NCI-H460 (cell line): Measurements from ENCODE around the gene ANKRD13D. TPM values are rescaled to one million over a fixed set of nuclear protein-coding genes. Genes with fewer than 3 reads are reported as not detected.

Source experiments
- DNase-seq: peaks from one replicate; pipeline ENCODE4 v3.0.0-alpha.2; 2016; ENCODE audit warnings: low read depth; ENCODE audit errors: extremely low read depth
- total RNA-seq: library from RNA; depleted of rRNA; stranded (reverse); fragments of >200 nt; shearing (Covaris generic); gene quantifications from 2 replicates; pipeline ENCODE4 v1.2.3, GENCODE V29; 2014

ANKRD13D gene
- total RNA-seq, 1 experiment from 2014 or later = 21.2 TPM

DNA sequence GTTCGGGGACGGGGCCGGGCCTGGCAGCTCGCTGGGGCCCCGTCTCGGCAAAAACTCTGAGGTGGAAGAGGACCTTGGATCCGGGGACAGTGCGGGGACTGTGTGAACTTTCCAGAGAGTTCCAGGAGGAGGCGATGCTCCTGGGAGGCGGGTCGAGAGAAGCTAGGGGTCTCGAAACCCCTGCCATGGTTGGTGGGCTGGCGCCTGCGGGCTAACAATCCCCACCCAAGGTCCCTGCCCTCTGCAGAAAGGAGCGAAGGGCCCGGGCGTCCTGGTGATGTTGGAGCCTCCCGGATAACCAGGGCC is 27.5 kb upstream of the ANKRD13D start:
- DNase-seq = no peak

DNA sequence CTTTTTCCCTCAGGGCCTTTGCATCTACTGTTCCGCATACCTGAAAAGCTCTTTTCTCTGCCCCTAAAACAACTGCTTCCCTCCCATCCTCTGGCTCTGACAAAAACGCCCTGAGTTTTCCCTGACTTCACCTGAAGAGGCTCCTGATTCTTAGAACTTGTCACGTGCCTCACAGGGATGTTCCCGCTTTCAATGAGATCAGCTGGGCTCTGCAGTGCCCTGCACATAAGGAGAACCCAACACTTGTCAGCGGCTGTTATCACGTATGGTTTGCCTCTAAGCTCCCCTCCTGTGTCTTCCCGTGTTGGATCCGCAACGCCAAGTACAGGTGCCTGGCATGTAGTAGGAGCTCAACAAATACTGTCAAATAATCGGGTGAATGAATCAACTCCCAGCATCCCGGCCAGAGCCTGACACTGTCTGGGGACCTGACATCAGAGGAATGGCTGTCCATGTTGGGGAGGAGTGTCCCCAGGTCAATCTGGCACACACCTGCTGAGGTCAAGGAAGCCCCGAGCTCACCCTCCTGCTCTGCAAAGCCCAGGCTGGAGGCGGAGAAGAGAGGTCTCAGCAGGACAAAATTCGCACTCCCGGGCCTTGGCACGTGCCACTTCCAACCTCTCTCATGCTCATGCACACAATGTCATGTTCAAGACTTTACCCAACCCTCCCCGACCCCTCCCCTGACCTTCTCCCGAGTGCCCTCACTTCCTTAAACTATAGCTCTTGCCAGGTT is 27.0 kb upstream of the ANKRD13D start:
- DNase-seq = no peak

DNA sequence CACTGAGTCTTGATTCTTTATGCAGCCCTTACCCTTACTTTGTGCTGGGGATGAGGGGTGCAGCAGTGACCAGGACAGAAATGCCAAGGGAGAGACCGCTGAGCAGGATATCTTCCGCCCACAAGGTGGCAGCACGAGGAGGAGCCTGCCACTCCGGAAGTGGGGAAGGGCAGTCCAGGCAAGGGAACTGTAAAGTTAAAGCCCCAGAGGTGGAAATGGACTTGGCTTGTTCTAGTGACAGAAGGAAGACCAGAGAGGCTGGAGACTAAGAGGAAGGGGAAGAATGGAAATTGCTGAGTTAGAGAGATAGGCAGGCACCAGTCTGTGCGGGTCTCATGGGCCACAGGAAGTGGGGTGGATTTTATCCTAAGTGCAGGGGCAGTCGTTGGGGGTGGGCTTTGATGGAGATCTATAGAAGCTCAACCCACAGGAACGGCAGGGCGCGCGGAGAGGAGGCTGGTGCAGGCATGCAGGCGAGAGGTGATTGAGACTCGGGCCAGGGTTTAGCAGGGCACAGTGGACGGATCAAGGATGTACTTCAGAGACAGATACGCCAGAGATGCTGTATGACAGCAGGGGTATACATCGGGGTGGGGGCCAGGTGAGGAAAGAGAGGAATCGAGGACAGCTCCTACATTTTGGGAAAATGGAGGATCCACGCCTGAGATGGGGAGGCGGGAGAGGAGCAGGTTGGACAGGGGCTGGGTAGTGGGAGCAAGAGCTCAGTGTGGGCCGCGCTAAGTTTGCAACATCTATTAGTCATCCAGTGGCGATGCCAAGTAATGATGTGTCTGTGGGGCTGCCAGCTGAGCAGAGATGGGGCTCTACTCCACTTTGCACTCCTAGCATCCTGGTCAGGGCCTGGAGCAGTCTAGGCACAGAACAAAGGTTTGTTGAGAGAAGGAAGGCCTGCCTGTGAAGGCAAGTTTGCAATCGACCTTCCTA is 26.1 kb upstream of the ANKRD13D start:
- DNase-seq = no peak

DNA sequence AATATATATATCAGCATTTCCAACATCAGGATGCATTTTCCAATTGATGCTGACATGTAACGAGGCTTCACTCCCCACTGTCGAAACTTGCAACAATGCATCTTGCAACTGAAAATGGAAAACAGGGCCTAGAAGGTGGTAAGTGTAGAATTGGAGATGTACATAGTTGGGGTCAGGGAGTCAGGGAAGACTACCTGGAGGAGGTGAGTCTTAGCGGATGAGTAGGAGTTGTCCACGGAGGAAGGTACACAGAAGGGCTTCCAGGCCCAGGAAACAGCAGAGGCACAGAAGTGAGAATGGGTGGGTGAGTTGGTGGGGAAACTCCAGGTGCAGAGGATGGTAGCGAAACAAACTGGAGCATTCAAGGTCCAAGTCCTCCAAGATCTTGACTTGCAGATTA is 24.8 kb upstream of the ANKRD13D start:
- DNase-seq = no peak

DNA sequence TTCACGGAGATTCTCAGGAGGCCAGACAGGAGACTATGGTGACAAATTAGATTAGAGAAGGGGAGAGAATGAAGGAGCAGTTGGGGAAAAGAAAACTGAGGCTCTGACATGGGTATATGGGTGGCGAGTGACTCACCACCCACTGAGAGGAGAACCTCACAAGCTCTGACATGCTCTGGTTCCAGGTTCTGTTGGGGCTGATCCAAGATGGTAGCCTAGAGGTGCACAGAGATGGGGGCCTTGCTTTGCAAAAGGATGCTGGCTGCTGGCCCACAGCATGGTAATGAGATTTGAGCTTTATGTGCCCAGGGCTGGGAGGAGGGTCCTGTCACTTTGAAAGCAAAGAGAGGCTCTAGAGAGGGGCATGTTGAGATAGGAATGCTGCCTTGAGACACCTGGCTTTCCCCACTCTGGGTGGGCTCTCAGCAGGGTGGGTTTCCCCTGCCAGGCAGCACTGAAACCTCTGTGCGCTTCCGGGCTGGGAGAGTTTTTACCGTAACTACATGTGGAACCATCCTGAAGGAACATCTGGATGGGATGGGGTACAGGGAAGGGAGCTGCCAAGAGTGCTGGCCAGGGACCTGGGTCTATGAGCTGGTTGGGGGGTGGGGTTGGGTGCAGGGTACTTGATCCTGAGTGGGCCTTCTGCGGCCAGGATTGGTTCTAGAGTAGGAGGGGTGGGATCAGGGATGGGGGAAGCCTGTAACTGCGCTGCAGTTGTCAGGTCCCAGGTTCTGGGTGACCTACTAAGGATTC is 24.0 kb upstream of the ANKRD13D start:
- no peak for DNase-seq

DNA sequence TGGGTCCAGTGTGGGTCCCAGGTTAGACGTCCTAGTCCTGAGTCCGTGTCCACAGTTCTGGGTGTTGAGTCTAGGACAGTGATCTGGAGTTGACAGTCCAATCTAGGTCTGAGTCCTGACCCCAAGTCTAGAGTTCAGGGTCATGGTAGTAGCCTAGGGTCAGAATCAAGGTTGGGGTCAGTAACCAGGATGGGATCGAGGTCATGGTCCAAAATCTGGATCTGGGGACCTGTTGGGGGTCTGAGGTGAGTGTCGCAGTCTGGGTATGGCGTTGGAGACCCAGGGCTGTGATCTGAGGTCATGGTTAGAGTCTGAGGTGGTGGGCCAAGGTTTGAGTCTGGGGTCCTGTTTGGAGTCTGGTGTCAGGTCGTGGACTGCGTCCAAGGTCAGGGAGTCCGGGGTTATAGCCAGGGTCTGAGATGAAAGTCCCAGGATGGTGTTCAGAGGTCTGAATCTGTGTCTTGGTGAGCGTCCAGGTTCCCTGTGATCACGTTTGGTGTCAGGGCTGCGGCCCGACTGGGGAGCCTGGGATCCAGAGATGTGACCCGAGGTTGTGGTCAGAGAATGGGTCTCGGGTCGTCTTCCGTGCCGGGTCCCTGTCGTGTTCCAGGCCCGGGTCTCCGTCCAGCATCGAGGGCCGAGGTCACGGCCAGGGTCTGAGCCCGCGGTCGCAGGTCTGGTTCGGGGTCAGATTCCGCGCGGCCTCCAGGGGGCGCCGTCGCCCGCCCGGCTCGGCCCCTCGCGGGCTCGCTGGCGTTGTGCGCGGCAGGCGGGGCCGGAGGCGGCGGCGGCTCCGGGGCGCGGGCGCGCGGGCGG is 23.3 kb upstream of the ANKRD13D start:
- DNase-seq = peak; percentile 46

DNA sequence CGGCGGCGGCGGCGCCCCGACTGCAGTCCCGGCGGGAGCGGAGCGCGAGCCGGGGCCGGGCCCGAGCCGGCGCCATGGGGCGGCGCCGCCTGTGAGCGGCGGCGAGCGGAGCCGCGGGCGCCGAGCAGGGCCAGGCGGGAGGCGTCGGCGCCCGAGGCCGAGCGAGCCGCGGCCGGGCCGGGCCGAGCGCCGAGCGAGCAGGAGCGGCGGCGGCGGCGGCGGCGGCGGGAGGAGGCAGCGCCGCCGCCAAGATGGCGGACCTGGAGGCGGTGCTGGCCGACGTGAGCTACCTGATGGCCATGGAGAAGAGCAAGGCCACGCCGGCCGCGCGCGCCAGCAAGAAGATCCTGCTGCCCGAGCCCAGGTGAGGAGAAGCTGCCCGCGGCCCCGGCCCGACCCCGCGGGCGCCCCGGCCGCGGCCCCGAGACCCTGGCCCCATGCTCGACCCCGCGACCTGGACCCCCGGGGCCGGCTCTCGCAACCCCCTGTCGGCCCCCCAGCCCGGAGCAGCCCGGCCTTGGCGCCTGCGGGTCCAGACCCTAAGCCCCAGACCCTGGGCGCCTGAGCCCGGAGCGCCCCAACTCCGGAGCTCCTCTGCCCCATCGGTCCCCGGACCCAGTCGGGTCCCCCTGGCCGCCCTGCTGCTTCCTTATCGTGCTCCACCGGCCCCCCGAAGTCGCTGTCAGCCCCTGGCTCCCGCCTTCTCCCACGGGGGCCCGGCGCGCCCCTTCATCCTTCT is 22.5 kb upstream of the ANKRD13D start, which contains the start of gene GRK2:
Gene GRK2 (plus strand): TSS at position 25 of the 739 bp plus-strand sequence. CDS start 227 bp downstream, at position 252.
- no peak for DNase-seq

DNA sequence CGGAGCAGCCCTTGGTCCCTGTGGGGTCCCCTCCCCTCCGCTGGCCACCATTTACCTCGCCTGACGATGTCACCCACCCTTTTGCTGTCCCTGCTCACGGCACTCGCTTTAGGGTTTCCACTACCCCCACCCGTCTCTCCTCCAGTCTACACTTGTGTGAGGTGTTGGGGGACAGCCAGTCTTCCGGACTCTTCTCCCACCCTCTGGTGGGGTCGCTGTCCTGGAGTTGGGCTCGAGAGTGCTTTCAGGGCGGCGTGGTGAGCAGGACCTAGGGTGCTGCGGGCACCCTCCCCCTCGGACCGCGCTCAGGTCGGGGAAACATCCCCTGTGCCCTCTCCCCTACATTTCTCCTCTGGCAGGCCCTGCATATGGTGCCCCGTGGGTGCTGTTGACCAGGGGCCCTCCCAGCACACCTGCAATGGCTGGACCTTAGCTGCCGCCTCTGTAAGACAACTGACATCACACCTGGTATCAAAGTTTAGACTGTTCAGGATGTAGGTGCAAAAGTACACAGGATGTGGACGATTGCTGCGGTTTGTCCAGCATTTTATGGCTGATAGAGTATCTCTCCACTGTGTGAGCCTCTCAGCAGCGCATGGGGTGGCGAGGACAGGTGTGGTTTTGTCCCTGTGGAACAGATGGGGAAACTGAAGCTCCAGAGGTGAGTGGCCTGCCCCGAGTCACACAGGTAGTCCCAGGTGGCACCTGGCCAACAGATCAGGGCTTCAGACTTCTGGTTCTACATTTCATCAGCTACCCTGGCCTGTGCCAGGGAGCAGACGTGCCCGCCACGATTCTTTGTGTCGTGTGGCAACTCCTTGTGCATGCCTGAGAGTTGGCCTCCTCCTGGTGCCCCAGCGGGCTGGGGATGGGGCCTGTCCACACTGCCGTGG is 21.7 kb upstream of the ANKRD13D start:
- DNase-seq = no peak

DNA sequence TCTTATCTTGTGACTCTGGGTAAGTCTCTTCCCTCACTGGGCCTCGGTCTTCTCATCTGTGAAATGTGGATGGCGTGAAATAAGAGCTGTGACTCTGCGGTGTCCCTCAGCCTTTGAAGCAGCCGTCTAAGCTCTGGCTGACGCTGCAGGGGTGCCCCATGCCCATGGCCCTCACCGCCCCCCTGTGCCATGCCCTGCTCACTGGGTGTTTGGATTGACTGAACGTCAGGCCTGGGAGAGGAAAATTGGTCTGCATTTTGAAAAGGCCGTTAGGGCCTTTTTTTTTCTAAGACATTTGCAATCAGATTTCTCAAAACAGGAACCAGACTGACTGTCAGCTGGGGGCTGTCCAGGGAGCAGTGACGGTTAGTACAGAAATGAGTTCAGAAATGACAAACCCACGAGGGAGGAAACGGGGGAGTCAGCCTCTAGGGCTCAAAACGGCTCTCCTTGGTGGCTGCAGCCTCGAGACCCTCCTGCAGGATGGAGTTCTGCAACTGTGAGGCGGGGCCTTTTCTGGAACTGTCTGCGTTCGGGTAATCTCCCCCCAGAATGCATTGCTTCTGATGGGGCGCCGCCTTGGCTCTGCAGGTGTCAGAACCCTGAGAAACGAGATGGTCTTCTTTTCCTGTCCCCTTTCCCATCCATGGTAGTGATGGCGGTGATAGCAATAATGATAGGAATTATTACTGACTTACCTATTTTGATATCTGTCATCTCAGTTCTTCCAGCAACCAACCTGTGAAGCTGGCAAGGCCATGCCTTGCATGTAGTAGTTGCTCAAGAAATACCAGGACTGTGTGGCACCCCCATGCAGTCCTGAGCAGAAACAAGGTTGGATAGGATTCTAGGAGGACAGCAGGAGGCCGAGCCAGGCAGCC is 20.8 kb upstream of the ANKRD13D start:
- DNase-seq = no peak

DNA sequence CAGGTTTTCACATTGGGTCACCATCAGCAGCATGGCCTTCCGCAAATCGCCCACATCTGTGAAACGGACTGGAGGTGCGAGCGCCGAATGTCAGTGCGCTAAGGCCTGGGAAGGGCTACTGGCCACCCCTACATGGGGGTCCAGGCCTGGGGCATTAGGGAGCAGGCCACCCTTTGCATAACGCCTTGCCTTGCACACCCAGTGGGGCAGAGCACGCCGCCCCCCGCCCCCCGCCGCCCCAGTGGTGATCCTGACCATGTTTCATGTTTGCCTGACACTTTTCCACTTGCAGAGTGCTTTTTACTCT is 20.2 kb upstream of the ANKRD13D start:
- no peak for DNase-seq

DNA sequence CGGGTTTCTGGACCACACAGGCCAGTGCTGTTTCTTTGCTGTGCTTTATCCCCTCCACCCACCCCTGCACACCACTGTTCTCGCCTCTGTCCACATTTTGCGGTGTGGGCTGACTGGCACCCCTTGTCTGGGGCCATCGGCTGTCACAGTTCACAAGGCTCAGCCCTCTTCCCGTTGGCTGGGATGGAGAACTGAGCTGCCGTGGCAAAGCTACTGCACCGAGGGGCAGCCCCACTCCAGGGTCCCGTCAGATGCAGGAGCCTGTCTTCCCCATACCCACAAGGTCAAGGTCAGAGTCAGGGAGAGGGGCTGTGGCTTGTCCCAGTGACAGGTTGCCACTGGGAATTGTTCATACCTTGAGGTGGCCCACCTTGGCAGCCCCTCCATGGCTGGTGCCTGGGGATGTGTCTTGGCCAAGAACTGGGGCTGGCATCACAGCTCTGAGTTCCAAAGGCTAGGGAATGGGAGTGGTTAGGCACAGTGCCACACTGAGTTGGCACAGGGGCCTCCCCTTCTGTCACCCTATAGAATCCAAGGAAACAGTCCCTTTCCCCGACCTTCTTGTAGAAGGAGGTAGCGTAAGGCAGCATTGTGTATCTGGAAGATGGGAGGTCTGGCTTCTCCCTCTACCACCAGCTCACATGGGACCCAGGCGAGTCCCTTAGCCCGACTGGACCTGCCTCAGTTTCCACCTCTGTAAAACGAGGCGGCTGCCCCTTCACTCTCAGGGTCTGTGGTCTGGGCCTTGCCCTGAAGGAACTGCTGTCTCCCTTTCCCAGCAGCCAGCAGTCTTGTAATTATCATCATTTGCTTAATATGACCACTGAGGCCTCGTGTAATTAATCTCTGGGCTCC is 19.5 kb upstream of the ANKRD13D start:
- DNase-seq = no peak

DNA sequence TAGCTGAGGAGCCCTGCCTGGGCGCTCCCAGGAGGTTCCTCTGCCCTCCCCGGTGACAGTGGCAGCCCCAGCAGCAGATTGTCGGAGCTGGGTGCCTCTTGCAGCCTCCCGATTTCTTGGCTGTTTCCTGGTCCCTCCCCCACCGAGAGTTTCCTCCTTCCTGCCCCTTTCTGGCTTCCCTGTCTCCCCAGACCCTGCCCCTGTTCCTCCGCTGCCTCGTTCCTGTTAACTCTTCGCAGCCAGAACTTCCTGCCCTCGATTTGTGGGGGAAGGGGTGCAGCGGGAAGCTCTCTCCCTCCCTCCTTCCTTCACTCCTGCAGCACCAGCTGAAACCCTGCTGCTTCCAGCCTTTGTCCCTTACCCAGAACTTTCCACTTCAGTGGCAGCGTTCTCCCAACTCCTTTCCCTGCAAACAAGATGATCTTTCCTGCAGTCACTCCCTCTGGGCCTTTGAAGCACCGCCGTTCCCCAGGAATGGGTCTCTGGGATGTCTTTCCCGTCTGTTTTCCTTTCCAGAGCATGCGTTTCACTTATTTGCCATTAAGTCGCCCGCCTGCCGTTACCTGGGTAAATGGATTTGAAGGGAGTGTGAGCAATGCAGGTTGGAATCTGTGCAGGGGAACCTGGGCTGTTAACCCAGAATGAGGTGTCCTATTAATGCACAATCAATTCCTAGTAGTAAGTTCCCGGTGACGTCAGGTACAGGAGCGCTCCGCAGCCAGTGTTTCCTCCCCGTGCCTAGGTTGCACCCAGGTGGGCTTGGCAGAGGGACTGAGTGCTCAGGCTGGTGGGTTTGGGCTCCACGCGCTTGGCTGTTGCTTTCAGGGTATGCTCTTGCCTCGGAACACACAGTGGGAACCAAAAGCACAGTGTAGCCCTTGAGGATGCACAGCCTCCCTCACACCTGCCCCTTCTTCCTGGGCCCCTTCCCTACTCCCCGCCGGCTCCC is 18.6 kb upstream of the ANKRD13D start:
- DNase-seq = no peak

DNA sequence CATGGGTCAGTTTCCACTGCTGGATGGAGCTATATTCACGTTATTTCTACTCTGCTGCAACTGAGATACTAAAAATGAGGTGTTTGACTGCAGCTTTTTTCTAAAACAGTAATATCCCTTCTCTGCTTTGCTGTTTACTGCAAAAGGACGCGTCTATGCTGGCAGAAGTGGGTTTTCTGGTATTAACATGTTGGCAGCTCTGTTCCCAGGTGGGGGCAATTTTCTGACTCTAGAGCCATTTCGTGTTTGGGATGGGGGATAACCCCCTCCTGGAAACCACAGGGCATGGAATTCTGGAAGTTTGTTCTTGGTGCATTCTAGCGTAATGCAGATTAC is 17.9 kb upstream of the ANKRD13D start:
- no peak for DNase-seq

DNA sequence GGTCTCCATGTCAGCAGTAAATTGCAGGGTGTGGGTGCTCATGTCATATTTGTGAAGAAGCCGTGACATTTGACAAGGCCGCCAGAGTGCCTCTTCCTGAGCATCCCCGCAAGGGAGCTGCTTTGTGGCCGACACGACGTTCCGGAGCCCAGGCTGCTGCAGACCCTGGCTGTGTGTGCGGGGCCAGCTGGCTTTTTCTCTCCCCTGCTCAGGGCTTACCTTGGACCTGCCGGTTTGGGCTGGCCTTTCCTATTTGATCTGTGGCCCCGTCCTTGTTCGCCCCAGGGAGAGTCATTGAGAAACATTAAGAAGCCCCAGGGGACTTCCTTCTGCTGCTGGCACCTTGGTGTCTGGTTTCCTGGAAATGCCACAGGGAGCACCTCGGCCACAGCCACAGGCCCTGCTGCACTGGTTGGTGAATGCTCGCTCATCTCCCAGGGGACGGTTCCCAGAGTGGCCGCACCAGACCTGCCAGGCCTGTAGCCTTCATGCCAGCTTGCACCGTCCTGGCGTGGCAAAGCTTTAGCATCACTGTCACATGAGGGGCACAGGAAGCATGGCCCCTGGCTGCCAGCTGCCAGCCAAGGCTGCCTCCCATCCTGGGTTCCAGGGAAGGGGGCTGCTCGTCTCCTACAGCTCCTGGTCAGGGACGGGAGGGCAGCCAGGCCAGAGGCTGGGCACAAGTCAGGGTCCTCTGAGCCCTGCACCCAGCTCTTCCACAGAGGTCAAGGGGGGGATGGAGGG is 17.4 kb upstream of the ANKRD13D start:
- peak; percentile 44 for DNase-seq
